Endodermal cell (in vitro differentiated cells): ENCODE results near the gene SLC1A1. TPM values are rescaled to one million over a fixed set of nuclear protein-coding genes. Genes with fewer than 3 reads are reported as not detected.

ENCODE experiments used
- DNase-seq: peaks from one replicate; pipeline ENCODE4 v3.0.0-alpha.2; 2017
- H3K27ac ChIP-seq: 2 replicates; pipeline ENCODE4 v1.5.1; 2013; ENCODE audit warnings: mild to moderate bottlenecking, low read depth, low read length, moderate library complexity
- H3K27me3 ChIP-seq: 2 replicates; pipeline ENCODE4 v1.6.1; 2013; ENCODE audit warnings: mild to moderate bottlenecking, low read length, moderate library complexity; ENCODE audit not compliant: insufficient read depth, control insufficient read depth, poor library complexity, severe bottlenecking
- H3K36me3 ChIP-seq: 2 replicates; pipeline ENCODE4 v1.7.0; 2013; ENCODE audit warnings: mild to moderate bottlenecking, low read length, moderate library complexity; ENCODE audit not compliant: control insufficient read depth, insufficient read depth
- H3K4me1 ChIP-seq: one replicate; pipeline ENCODE4 v1.7.0; 2013; ENCODE audit warnings: low read length; ENCODE audit not compliant: control insufficient read depth, insufficient read depth
- H3K4me3 ChIP-seq: 2 replicates; pipeline ENCODE4 v1.5.1; 2013; ENCODE audit warnings: mild to moderate bottlenecking, low read length, moderate library complexity
- H3K9ac ChIP-seq: 2 replicates; pipeline ENCODE4 v1.6.1; 2013; ENCODE audit warnings: mild to moderate bottlenecking, low read length, moderate library complexity; ENCODE audit not compliant: poor library complexity, severe bottlenecking; ENCODE audit errors: extremely low read depth
- H3K9me3 ChIP-seq: 2 replicates; pipeline ENCODE4 v1.6.1; 2013; ENCODE audit warnings: mild to moderate bottlenecking, low read length, moderate library complexity; ENCODE audit not compliant: control insufficient read depth
- H3K27ac Mint-ChIP-seq: 2 replicates; pipeline ENCODE4 v1.8.0; 2020; ENCODE audit warnings: mixed read lengths
- H3K27me3 Mint-ChIP-seq: 2 replicates; pipeline ENCODE4 v1.8.0; 2021; ENCODE audit warnings: mild to moderate bottlenecking, mixed read lengths; ENCODE audit not compliant: insufficient read depth
- H3K36me3 Mint-ChIP-seq: 2 replicates; pipeline ENCODE4 v1.8.0; 2020; ENCODE audit warnings: low read depth, mixed read lengths
- H3K4me1 Mint-ChIP-seq: 2 replicates; pipeline ENCODE4 v1.8.0; 2020; ENCODE audit warnings: mixed read lengths
- H3K4me3 Mint-ChIP-seq: 2 replicates; pipeline ENCODE4 v1.8.0; 2020; ENCODE audit warnings: mild to moderate bottlenecking, moderate library complexity, mixed read lengths
- H3K9me3 Mint-ChIP-seq: 2 replicates; pipeline ENCODE4 v1.8.0; 2020; ENCODE audit warnings: mild to moderate bottlenecking, mixed read lengths
- WGBS, 2 experiments: methylation state at CpG; one replicate each; pipeline versions ENCODE4 v1.1.5 to v1.1.7; 2013; ENCODE audit warnings: missing lambda C conversion rate in 2 of 2, mixed read lengths in 1 of 2; ENCODE audit not compliant: insufficient coverage in 1 of 2, insufficient read length in 1 of 2; 5-methylcytosine and 5-hydroxymethylcytosine counted together
- total RNA-seq, 2 donors: library from RNA; stranded (reverse); fragmentation: NEBNext Ultra II Directional in 1 of 2; extraction: Animal tissue kit (Norgen Biotek cat#: 25700) in 1 of 2; gene quantifications; 2 replicates in 1 of 2; 3 replicates in 1 of 2; pipeline ENCODE4 v1.2.1, GENCODE V29; 2021
- TF ChIP-seq, protein P1 (sequence below): fragments of 200-600 bp; sonication (generic); conservative IDR thresholded peaks from 2 replicates; pipeline ENCODE4 v1.5.0; 2021; ENCODE audit warnings: antibody characterized with exemption, mild to moderate bottlenecking

Gene SLC1A1
- total RNA-seq, 2 donors from 2014 or later = 5.5 to 11.3 TPM

DNA sequence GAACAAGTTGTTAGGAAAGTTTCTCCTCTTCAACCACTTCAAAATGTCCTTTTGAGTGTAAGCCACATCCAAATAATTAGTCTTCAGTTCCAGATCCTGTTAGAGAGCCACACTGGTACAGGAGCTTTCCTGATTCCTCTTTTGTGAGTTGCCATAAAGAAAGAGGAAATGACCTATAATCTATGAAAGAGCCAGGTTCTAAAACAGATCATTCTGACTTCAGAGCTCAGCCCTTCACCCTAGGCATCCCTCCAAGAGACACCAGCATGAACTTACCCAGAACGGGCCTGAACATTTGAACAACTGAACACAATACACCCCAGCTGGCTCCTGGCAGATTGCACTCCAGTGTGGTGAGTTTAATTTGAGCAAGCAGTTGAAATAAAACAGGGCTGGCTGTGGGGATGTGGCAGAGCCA lies 25.7 kb downstream of the SLC1A1 start:
- H3K27ac ChIP-seq = no peak overlapping the region
- Mint-ChIP-seq H3K9me3 (peaks cover 2% of the 10 kb centered on the region), H3K27me3 (peaks cover 2% of the 10 kb centered on the region), H3K27ac (no peak overlapping the region), H3K36me3 (peaks cover 1% of the 10 kb centered on the region), H3K4me1 (peaks cover 46% of the 10 kb centered on the region), H3K4me3 (no peak overlapping the region)
- DNase-seq = no peak
- H3K4me1 ChIP-seq = peaks cover 15% of the 10 kb centered on the region
- peaks cover 62% of the 10 kb centered on the region for H3K36me3 ChIP-seq
- 90% methylated on average over 1 of the region's 1 CpG; no CpG with 5 or more reads in 1 of the 2 experiments for WGBS, 2 experiments
- no peak overlapping the region for H3K9ac ChIP-seq
- TF ChIP-seq, protein P1, sequence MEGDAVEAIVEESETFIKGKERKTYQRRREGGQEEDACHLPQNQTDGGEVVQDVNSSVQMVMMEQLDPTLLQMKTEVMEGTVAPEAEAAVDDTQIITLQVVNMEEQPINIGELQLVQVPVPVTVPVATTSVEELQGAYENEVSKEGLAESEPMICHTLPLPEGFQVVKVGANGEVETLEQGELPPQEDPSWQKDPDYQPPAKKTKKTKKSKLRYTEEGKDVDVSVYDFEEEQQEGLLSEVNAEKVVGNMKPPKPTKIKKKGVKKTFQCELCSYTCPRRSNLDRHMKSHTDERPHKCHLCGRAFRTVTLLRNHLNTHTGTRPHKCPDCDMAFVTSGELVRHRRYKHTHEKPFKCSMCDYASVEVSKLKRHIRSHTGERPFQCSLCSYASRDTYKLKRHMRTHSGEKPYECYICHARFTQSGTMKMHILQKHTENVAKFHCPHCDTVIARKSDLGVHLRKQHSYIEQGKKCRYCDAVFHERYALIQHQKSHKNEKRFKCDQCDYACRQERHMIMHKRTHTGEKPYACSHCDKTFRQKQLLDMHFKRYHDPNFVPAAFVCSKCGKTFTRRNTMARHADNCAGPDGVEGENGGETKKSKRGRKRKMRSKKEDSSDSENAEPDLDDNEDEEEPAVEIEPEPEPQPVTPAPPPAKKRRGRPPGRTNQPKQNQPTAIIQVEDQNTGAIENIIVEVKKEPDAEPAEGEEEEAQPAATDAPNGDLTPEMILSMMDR = no peak
- H3K4me3 ChIP-seq = no peak overlapping the region
- peaks cover 9% of the 10 kb centered on the region for H3K9me3 ChIP-seq
- H3K27me3 ChIP-seq = no peaks in the 10 kb centered on the region

DNA sequence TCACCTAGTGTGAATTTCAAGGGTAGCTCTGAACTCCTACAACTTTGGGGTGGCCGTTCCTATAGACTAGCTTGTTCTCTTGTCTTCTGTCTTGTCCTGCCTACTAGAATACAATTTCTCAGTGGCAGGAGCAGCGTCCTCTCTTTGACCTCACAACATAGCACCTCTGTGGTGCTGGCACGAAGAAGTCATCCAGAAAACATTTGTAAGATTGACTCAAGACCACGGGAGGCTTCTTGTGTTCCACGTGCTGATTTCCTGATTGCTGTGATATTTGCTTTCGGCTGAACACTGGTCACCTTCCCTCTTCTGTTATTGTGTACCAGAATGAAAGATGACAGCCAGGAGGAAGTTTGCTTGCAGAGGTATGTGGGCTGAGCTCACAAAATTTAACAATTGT lies 27.0 kb downstream of the SLC1A1 start:
- Mint-ChIP-seq H3K4me1 (peaks cover 46% of the 10 kb centered on the region), H3K4me3 (no peak overlapping the region), H3K27ac (no peak overlapping the region), H3K27me3 (peaks cover 2% of the 10 kb centered on the region), H3K9me3 (no peaks in the 10 kb centered on the region), H3K36me3 (peaks cover 9% of the 10 kb centered on the region)
- H3K4me1 ChIP-seq = peaks cover 15% of the 10 kb centered on the region
- no peaks in the 10 kb centered on the region for H3K27me3 ChIP-seq
- TF ChIP-seq, protein P1 = no peak
- no peak overlapping the region for H3K9ac ChIP-seq
- no peak for DNase-seq
- H3K27ac ChIP-seq = no peak overlapping the region
- peaks cover 3% of the 10 kb centered on the region for H3K9me3 ChIP-seq
- no peak overlapping the region for H3K4me3 ChIP-seq
- WGBS, 2 experiments = 90 to 96% methylated on average over 6 of the region's 6 CpGs
- peaks cover 57% of the 10 kb centered on the region for H3K36me3 ChIP-seq

DNA sequence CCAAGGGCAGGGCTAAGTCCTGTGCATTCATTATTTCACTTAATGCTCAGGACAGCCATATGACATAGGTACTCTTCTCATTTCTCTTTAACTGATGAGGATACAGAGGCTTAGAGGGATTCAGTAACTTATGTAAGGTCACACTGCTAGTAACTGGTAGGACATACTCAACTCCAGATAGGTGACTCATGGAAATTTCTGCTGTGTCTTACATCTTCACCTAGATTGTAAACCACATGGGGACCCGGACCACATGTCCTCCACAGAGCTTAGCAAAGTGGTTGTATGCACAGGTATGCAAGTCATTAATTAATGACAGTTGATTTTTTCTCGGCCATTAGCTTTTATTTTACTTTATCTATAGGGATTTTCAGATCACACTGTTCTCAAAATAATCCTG lies 29.3 kb downstream of the SLC1A1 start:
- Histone ChIP-seq H3K4me1 (peaks cover 13% of the 10 kb centered on the region), H3K9me3 (peaks cover 10% of the 10 kb centered on the region), H3K36me3 (peaks cover 69% of the 10 kb centered on the region), H3K9ac (no peak overlapping the region), H3K27me3 (no peaks in the 10 kb centered on the region), H3K27ac (no peak overlapping the region), H3K4me3 (no peak overlapping the region)
- H3K9me3 Mint-ChIP-seq = no peaks in the 10 kb centered on the region
- TF ChIP-seq, protein P1 = no peak
- peaks cover 28% of the 10 kb centered on the region for H3K4me1 Mint-ChIP-seq
- H3K27ac Mint-ChIP-seq = no peak overlapping the region
- peaks cover 18% of the 10 kb centered on the region for H3K36me3 Mint-ChIP-seq
- 80 to 100% methylated on average over 1 to 2 of the region's 2 CpGs for WGBS, 2 experiments
- H3K27me3 Mint-ChIP-seq = peaks cover 2% of the 10 kb centered on the region
- DNase-seq = no peak
- H3K4me3 Mint-ChIP-seq = no peak overlapping the region
